ENCODE data around the gene IRF8.

GRCh38 chr16:85914423-85914794, 15.4 kb downstream of the IRF8 start:
- TF ChIP-seq ZFP30 (CRISPR knock-in tag; IDR thresholded peaks at IDR 0.05) (no peak), OSR1 (CRISPR knock-in tag; IDR thresholded peaks at IDR 0.05) (no peak), ESRRG (CRISPR knock-in tag; IDR thresholded peaks at IDR 0.05) (no peak), GLIS3 (CRISPR knock-in tag; IDR thresholded peaks at IDR 0.05) (no peak), SNAI2 (CRISPR knock-in tag; IDR thresholded peaks at IDR 0.05) (no peak), BACH2 (CRISPR knock-in tag; IDR thresholded peaks at IDR 0.05; ENCODE audit: borderline replicate concordance) (no peak), CREB5 (CRISPR knock-in tag; IDR thresholded peaks at IDR 0.05; ENCODE audit: low read depth) (no peak), ZNF8 (CRISPR knock-in tag; IDR thresholded peaks at IDR 0.05) (no peak), ZNF70 (CRISPR knock-in tag; IDR thresholded peaks at IDR 0.05) (no peak)
